Spinal cord (tissue), 10 donors: ENCODE results near the gene TPST1. TPM values are rescaled to one million over a fixed set of nuclear protein-coding genes. Genes with fewer than 3 reads are reported as not detected.

Source experiments
- DNase-seq, 6 donors: peaks; one replicate each; pipeline versions ENCODE4 v3.0.0 to v3.0.0-alpha.2; 2013 to 2015; ENCODE audit warnings: low spot score in 6 of 6, low read depth in 4 of 6
- H3K27ac ChIP-seq: one replicate; pipeline ENCODE4 v1.5.1; 2013; ENCODE audit warnings: low read depth, low read length, control low read depth
- H3K27me3 ChIP-seq: one replicate; pipeline ENCODE4 v1.6.1; 2013; ENCODE audit warnings: low read length; ENCODE audit not compliant: control insufficient read depth, insufficient read depth
- H3K36me3 ChIP-seq: one replicate; pipeline ENCODE4 v1.6.1; 2013; ENCODE audit warnings: low read length; ENCODE audit not compliant: control insufficient read depth, insufficient read depth
- H3K4me1 ChIP-seq: one replicate; pipeline ENCODE4 v1.6.1; 2013; ENCODE audit warnings: low read length; ENCODE audit not compliant: control insufficient read depth, insufficient read depth
- H3K4me3 ChIP-seq: one replicate; pipeline ENCODE4 v1.5.1; 2013; ENCODE audit warnings: low read depth, low read length, control low read depth
- H3K9me3 ChIP-seq: one replicate; pipeline ENCODE4 v1.6.1; 2013; ENCODE audit warnings: low read length; ENCODE audit not compliant: control insufficient read depth, insufficient read depth
- WGBS: methylation state at CpG from one replicate; pipeline ENCODE4 v1.1.5; 2013; ENCODE audit warnings: missing lambda C conversion rate; ENCODE audit not compliant: insufficient coverage; 5-methylcytosine and 5-hydroxymethylcytosine counted together
- polyA plus RNA-seq, 2 donors: library from polyadenylated mRNA; unstranded; fragments of 120-200 nt; gene quantifications; one replicate each; pipeline ENCODE4 v1.2.1, GENCODE V29; 2013; ENCODE audit not compliant: insufficient read length in 2 of 2
- total RNA-seq, 2 donors: library from RNA; depleted of rRNA in 1 of 2; stranded (reverse); fragments of 120-200 nt in 1 of 2; fragments of >200 nt in 1 of 2; gene quantifications; one replicate each; pipeline versions ENCODE4 v1.2.3 to v1.2.4, GENCODE V29; 2013 to 2014
- donor health status: healthy.

Gene TPST1
- total and polyA plus RNA-seq, 4 donors = 47.9 to 77.4 (median 55.0) TPM

DNA sequence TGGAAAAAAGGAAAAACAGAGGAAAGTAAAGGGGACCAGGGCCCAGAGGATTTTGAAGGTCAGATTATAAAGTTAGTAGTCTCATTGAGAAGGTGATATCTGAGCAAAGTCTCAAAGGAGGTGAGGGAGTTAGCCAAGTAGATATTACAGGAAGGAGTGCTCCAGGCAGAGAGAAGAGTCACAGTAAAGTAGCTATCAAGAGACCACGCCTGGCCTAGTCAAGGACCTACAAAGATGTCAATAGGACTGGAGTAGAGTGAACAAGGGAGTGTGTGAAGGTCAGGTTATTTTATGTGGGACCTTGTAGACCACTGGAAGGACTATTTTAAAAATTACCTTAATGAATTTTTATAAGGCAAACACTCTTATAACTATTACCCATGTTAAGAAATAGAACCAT is 64.8 kb downstream of the TPST1 start:
- Histone ChIP-seq H3K36me3 (no peaks in the 10 kb centered on the region), H3K9me3 (peaks cover 11% of the 10 kb centered on the region), H3K4me1 (no peaks in the 10 kb centered on the region), H3K4me3 (no peak overlapping the region), H3K27ac (no peak overlapping the region), H3K27me3 (no peaks in the 10 kb centered on the region)
- DNase-seq = no peak
- WGBS = no CpG with 5 or more reads among the region's 1 CpG

DNA sequence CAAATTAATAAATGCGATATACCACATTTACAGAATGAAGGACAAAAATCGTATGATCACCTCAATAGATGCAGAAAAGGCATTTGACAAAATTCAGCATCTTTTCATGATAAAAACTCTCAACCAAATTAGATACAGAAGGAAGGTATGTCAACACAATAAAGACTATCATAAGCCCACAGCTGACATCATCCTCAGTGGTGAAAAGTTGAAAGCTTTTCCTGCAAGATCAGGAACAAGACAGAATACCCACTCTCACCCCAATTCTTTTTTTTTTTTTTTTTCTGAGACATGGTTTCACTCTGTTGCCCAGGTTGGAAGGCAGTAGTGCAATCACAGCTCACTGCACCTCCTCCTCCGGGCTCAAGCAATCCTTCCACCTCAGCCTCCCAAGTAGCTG is 67.2 kb downstream of the TPST1 start:
- 100% methylated on average over 1 of the region's 3 CpGs for WGBS
- no peak overlapping the region for H3K4me3 ChIP-seq
- no peaks in the 10 kb centered on the region for H3K9me3 ChIP-seq
- H3K27me3 ChIP-seq = no peaks in the 10 kb centered on the region
- H3K27ac ChIP-seq = no peak overlapping the region
- H3K36me3 ChIP-seq = no peaks in the 10 kb centered on the region
- no peak for DNase-seq
- H3K4me1 ChIP-seq = no peaks in the 10 kb centered on the region

- no peaks in the 10 kb centered on the region for H3K9me3 ChIP-seq
- no CpG with 5 or more reads among the region's 3 CpGs for WGBS
Observed at GRCh38 chr7:66276363-66276762, 71.2 kb downstream of the TPST1 start.

DNA sequence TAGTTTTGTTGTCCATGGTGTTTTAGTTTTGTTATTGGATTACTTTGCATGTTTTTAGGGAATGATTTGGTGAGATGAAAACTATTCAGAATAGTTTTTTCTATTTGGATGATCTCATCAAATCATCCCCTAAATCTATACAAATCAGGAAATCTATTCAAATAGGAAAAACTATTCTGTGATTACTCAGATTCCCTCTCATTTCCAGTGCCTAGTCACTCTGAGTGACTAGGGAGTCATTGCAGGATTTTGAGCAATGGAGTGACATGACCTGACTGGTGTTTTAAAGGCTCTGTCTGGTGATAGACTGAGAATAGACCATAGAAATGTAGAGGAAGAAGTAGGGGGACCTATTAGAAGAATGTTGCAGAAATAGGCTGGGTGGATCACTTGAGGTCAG is 72.4 kb downstream of the TPST1 start:
- Histone ChIP-seq H3K27ac (no peak overlapping the region), H3K9me3 (no peaks in the 10 kb centered on the region), H3K4me1 (no peaks in the 10 kb centered on the region), H3K36me3 (no peaks in the 10 kb centered on the region), H3K4me3 (no peak overlapping the region), H3K27me3 (no peaks in the 10 kb centered on the region)
- DNase-seq = no peak

More at GRCh38 chr7:66276363-66276762, 71.2 kb downstream of the TPST1 start:
- Histone ChIP-seq H3K27ac (no peak overlapping the region), H3K4me3 (no peak overlapping the region), H3K27me3 (no peaks in the 10 kb centered on the region), H3K4me1 (no peaks in the 10 kb centered on the region), H3K36me3 (no peaks in the 10 kb centered on the region)
- no peak for DNase-seq

DNA sequence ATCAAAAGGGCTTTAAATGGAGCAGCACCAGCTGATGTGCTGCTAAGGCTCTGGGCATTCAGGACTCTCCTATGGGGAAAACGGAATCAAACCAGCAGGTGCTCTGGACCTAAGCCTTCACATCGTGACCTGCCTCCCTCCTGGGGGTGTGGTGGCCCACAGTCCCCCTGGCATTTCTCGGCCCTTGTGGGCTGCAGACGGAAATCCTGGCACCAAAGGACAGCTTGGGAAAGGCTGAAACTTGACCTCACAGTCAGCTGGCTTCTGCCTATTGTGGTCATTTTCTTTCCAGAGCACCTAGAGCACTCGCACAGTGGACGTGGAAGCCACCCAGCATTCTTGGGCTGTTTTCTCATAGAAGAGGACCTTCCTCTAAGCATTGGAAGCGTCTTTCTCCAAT is 74.8 kb downstream of the TPST1 start:
- peaks cover 4% of the 10 kb centered on the region for H3K4me1 ChIP-seq
- WGBS = 78% methylated on average over 7 of the region's 7 CpGs
- H3K27ac ChIP-seq = no peak overlapping the region
- H3K27me3 ChIP-seq = no peaks in the 10 kb centered on the region
- H3K9me3 ChIP-seq = no peaks in the 10 kb centered on the region
- no peak overlapping the region for H3K4me3 ChIP-seq
- no peak for DNase-seq
- H3K36me3 ChIP-seq = no peaks in the 10 kb centered on the region

- H3K4me1 ChIP-seq = peaks cover 4% of the 10 kb centered on the region
- no peak overlapping the region for H3K4me3 ChIP-seq
- H3K27ac ChIP-seq = no peak overlapping the region
Observed at GRCh38 chr7:66281678-66282590, 76.8 kb downstream of the TPST1 start.

GRCh38 chr7:66282591-66282935 is 77.4 kb downstream of the TPST1 start:
- no CpG with 5 or more reads among the region's 6 CpGs for WGBS
- H3K9me3 ChIP-seq = no peaks in the 10 kb centered on the region
- DNase-seq = no peak
- H3K36me3 ChIP-seq = no peaks in the 10 kb centered on the region
- H3K27me3 ChIP-seq = no peaks in the 10 kb centered on the region
- no peak overlapping the region for H3K27ac ChIP-seq
- peaks cover 4% of the 10 kb centered on the region for H3K4me1 ChIP-seq
- no peak overlapping the region for H3K4me3 ChIP-seq

More at GRCh38 chr7:66281678-66282590, 76.8 kb downstream of the TPST1 start:
- no peaks in the 10 kb centered on the region for H3K27me3 ChIP-seq
- WGBS = 58% methylated on average over 4 of the region's 8 CpGs
- H3K36me3 ChIP-seq = no peaks in the 10 kb centered on the region
- DNase-seq = peak in 2 of 6 donors; percentile 38 to 70
- H3K9me3 ChIP-seq = no peaks in the 10 kb centered on the region

DNA sequence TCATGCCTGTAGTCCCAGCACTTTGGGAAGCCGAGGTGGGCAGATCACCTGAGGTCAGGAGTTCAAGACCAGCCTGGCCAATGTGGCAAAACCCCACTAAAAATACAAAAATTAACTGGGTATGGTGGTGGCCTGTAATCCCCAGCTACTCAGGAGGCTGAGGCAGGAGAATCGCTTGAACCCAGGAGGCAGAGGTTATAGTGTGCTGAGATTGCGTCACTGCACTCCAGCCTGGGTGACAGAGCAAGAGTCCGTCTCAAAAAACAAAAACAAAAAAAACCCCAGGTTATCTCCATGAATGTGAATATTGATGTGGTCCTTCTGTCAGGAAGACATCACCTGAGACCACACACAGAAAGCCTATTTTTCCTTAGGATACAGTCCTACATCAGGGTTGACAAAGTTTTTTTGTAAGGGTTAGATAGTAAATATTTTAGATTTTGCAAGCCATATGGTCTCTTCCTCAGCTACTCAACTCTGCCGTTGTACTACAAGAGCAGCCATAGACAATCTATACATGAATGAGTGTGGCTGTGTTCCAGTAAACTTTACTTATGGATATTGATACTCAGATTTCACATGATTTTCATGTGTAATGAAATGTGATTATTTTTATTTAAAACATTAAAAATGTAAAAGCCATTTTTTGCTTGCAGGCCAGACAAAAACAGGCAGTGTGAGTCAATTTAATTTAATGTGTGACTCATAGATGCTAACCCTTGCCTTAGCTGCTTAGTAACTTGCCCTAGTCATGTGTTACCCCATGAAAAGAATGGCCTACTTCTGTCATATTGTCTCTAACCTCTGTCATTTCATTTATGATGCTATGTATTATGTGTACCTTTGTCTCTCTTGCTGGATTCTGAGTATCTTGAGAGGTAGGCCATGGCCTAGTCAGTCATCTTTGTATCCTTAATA is 78.1 kb downstream of the TPST1 start:
- Histone ChIP-seq H3K4me3 (no peak overlapping the region), H3K9me3 (no peaks in the 10 kb centered on the region), H3K27ac (no peak overlapping the region), H3K36me3 (no peaks in the 10 kb centered on the region), H3K4me1 (peaks cover 4% of the 10 kb centered on the region), H3K27me3 (no peaks in the 10 kb centered on the region)
- WGBS = no CpG with 5 or more reads among the region's 5 CpGs
- no peak for DNase-seq

DNA sequence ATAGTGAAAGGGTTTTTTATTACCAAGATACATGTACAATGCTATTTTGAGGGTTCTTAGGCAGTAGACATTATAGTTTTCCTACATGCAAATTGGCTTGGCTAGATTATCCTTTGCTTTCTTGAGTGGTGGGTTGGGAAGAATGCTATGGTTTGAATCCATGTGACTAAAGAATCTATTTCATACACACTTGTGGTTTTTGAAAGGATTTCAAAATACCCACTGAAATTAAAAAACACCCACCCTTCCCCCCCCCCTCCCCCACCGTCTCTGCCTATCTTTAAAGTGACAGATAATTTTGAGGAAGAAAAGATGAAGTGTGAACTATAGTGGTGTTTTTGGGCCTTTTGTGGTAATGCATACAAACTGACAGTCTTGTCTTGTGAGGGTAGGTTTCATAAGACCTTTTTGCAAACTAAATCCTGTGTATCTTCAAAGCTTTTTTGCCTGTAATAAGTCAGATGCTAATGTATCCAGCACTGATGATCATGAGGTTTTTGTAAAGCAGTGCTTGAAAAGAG is 90.9 kb downstream of the TPST1 start:
- Histone ChIP-seq H3K27me3 (no peaks in the 10 kb centered on the region), H3K27ac (no peak overlapping the region), H3K4me3 (no peak overlapping the region), H3K9me3 (no peaks in the 10 kb centered on the region), H3K4me1 (no peaks in the 10 kb centered on the region), H3K36me3 (no peaks in the 10 kb centered on the region)
- WGBS = no CpG with 5 or more reads among the region's 1 CpG
- no peak for DNase-seq
